Activated CD4-positive, alpha-beta T cell treated with anti-CD3 and anti-CD28 coated beads for 24 hours (primary cell): ENCODE measurements around the gene TNXB.
"Not testable (repeated sequence)": the region's sequence is repeated elsewhere in the genome, so short reads cannot be mapped to it uniquely, and the experiment has no call there.

Source experiments
- DNase-seq, 2 donors: peaks; one replicate each; pipeline ENCODE4 v3.0.0-alpha.2; 2020; ENCODE audit warnings: low read depth in 2 of 2

The TNXB gene

GRCh38 chr6:32086661-32087573 is 22.2 kb downstream of the TNXB start:
- DNase-seq = no peak

GRCh38 chr6:32085759-32086459 is 23.2 kb downstream of the TNXB start:
- no peak for DNase-seq

- no peak for DNase-seq
Observed at GRCh38 chr6:32084780-32085179, 24.4 kb downstream of the TNXB start.

GRCh38 chr6:32083812-32084768 is 25.0 kb downstream of the TNXB start:
- no peak for DNase-seq

- no peak for DNase-seq
Observed at GRCh38 chr6:32082935-32083334, 26.2 kb downstream of the TNXB start.

- DNase-seq = no peak
Observed at GRCh38 chr6:32082478-32082877, 26.7 kb downstream of the TNXB start.

GRCh38 chr6:32081168-32081990 is 27.8 kb downstream of the TNXB start:
- DNase-seq = no peak

GRCh38 chr6:32079566-32080290 is 29.4 kb downstream of the TNXB start:
- DNase-seq = no peak

- DNase-seq = no peak
Observed at GRCh38 chr6:32076321-32076809, 32.8 kb downstream of the TNXB start.

GRCh38 chr6:32075781-32076180 is 33.4 kb downstream of the TNXB start:
- no peak for DNase-seq

- DNase-seq = no peak
Observed at GRCh38 chr6:32074996-32075532, 34.1 kb downstream of the TNXB start.

GRCh38 chr6:32073613-32074012 is 35.5 kb downstream of the TNXB start:
- no peak for DNase-seq

GRCh38 chr6:32073101-32073500 is 36.0 kb downstream of the TNXB start:
- DNase-seq = no peak

- no peak for DNase-seq
Observed at GRCh38 chr6:32070814-32071543, 38.2 kb downstream of the TNXB start.

- no peak for DNase-seq
Observed at GRCh38 chr6:32069878-32070515, 39.1 kb downstream of the TNXB start.

GRCh38 chr6:32069460-32069859 is 39.7 kb downstream of the TNXB start:
- DNase-seq = no peak

- no peak for DNase-seq
Observed at GRCh38 chr6:32068867-32069266, 40.3 kb downstream of the TNXB start.

GRCh38 chr6:32068315-32068714 is 40.8 kb downstream of the TNXB start:
- not testable (repeated sequence) for DNase-seq

- not testable (repeated sequence) for DNase-seq
Observed at GRCh38 chr6:32067521-32067920, 41.6 kb downstream of the TNXB start.
